ENCODE measurements around the gene CT55.
A peak's percentile ranks its signal among the peaks of the same experiment; 100 is the strongest.
"Not testable (repeated sequence)": the region's sequence is repeated elsewhere in the genome, so short reads cannot be mapped to it uniquely, and the experiment has no call there.

The CT55 gene, protein sequence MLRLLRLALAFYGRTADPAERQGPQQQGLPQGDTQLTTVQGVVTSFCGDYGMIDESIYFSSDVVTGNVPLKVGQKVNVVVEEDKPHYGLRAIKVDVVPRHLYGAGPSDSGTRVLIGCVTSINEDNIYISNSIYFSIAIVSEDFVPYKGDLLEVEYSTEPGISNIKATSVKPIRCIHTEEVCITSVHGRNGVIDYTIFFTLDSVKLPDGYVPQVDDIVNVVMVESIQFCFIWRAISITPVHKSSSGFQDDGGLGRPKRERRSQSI
- 0 reads per million in 3 donors for total RNA-seq

DNA sequence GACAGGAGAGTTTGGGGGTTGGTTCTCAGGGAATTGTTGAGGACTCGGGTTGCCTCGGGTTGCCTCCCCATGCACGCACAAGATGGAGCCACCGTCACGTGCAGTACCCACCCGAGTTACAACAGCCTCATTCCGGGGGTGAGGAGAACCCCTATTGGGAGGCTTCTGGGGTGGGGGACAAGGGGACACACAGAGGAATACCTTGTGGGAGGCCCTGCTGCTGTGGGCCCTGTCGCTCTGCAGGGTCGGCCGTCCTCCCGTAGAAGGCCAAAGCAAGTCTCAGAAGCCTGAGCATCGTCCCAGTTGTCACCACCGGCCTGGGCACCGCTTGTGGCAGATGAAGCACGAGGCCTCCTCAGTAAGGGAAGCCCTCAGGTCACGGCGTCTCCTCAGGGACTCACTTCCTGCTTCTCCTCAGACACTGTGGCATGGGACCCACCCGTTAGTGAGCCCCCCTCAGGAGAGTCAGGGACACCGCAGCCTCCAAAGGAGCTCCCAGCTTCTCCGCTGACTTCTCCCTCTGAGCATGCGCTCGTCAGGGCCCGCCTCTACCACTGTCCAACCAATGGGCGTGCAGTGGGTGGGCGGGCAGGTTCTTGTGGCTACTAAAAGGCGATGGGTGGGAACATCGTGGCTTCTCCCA is at the start of gene CT55:
TSS of gene CT55 (minus strand) at position 522 of the 643 bp plus-strand sequence. CDS start at position 295, 227 bp downstream.
- Histone ChIP-seq H3K4me1 (ENCODE audit: control insufficient read depth, insufficient read depth, low read length, poor library complexity, severe bottlenecking) (no peaks in the 10 kb centered on the region), H3K36me3 (ENCODE audit: control insufficient read depth, insufficient read depth, low read length) (no peaks in the 10 kb centered on the region), H3K27ac (ENCODE audit: insufficient read depth, low read length, poor library complexity, severe bottlenecking) (no peak within 1 kb of the TSS), H3K4me3 (ENCODE audit: insufficient read depth, low read depth, low read length, poor library complexity, severe bottlenecking) (no peak within 1 kb of the TSS), H3K9me3 (ENCODE audit: control insufficient read depth, low read length) (no peaks in the 10 kb centered on the region), H3K27me3 (replicated peaks; ENCODE audit: control insufficient read depth, insufficient read depth, low read length, poor library complexity, severe bottlenecking) (no peaks in the 10 kb centered on the region)
- DNase-seq: no peak

DNA sequence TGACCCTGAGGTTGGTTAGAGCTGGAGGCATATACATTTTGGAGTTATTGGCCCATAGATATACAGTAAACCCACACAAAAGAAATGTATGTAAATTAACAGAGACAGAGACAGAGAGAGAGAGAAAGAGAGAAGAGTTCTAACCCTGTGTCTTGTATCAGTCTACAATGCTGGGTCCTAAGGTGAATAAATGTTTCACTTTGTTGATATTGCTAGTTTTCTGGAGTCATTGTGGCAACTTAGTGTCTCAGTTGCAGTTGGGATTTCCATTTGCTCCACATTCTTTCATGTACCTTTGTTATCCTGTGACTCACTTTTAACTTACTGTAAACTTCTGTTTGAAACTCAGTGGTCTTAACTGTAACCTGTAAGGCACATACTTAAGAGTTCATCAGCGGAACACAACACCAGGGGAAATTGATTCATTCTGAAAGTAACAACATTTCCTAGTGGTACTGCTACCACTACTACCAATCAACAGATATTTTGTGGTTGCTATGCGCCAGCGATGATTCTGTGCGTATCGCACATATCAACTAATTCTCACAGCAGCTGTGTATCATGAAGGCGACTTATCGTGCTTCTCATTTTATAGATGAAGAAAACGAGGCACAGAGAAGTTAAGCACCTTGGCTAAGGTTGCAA is 42.1 kb upstream of the CT55 start:
- DNase-seq: no peak
- H3K9me3 ChIP-seq (ENCODE audit: control insufficient read depth, low read length): no peaks in the 10 kb centered on the region
- no peaks in the 10 kb centered on the region for H3K36me3 ChIP-seq (ENCODE audit: control insufficient read depth, insufficient read depth, low read length)
- no peak overlapping the region for H3K4me3 ChIP-seq (ENCODE audit: insufficient read depth, low read depth, low read length, poor library complexity, severe bottlenecking)
- H3K27me3 ChIP-seq (replicated peaks; ENCODE audit: control insufficient read depth, insufficient read depth, low read length, poor library complexity, severe bottlenecking): no peaks in the 10 kb centered on the region
- no peaks in the 10 kb centered on the region for H3K4me1 ChIP-seq (ENCODE audit: control insufficient read depth, insufficient read depth, low read length, poor library complexity, severe bottlenecking)
- no peak overlapping the region for H3K27ac ChIP-seq (ENCODE audit: insufficient read depth, low read length, poor library complexity, severe bottlenecking)

DNA sequence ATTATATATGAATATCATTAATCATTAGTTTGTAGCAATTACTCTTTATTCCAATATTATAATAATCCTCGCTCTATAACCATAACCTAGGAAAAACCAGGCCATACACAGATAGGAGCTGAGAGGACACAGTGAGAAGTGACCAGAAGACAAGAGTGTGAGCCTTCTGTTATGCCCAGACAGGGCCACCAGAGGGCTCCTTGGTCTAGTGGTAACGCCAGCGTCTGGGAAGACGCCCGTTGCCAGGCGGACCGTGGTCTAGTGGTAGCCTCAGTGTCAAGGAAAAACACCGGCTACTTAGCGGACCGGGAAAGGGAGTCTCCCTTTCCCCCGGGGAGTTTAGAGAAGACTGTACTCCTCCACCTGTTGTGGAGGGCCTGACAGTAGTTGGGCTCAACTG is 35.2 kb upstream of the CT55 start:
- DNase-seq: peak in 1 of 3 donors; percentile 0
- not testable (repeated sequence) for H3K36me3 ChIP-seq (ENCODE audit: control insufficient read depth, insufficient read depth, low read length); H3K4me3 ChIP-seq (ENCODE audit: insufficient read depth, low read depth, low read length, poor library complexity, severe bottlenecking); H3K27ac ChIP-seq (ENCODE audit: insufficient read depth, low read length, poor library complexity, severe bottlenecking); H3K27me3 ChIP-seq (replicated peaks; ENCODE audit: control insufficient read depth, insufficient read depth, low read length, poor library complexity, severe bottlenecking); H3K4me1 ChIP-seq (ENCODE audit: control insufficient read depth, insufficient read depth, low read length, poor library complexity, severe bottlenecking); H3K9me3 ChIP-seq (ENCODE audit: control insufficient read depth, low read length)

DNA sequence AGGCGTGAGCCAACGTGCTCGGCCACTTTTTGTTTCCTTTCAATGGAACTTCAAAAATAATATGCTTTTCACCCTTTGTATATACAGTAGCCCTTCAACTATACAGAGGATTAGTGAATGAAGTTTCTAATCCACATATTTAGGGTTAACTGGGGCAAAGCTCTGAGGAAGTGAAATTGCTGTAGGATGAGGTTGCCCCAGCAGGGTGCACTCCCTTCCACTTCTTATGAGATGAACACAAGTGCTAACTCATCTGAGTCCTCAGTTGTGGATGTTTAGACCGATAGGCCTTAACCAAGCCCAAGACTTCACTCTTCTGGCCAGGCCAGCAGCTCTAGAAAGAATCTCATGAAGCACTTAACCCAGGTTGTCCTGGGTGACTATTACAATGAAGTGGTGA is 29.1 kb upstream of the CT55 start:
- no peaks in the 10 kb centered on the region for H3K4me1 ChIP-seq (ENCODE audit: control insufficient read depth, insufficient read depth, low read length, poor library complexity, severe bottlenecking)
- no peak overlapping the region for H3K27ac ChIP-seq (ENCODE audit: insufficient read depth, low read length, poor library complexity, severe bottlenecking)
- H3K9me3 ChIP-seq (ENCODE audit: control insufficient read depth, low read length): no peaks in the 10 kb centered on the region
- no peaks in the 10 kb centered on the region for H3K27me3 ChIP-seq (replicated peaks; ENCODE audit: control insufficient read depth, insufficient read depth, low read length, poor library complexity, severe bottlenecking)
- H3K36me3 ChIP-seq (ENCODE audit: control insufficient read depth, insufficient read depth, low read length): no peaks in the 10 kb centered on the region
- DNase-seq: no peak
- no peak overlapping the region for H3K4me3 ChIP-seq (ENCODE audit: insufficient read depth, low read depth, low read length, poor library complexity, severe bottlenecking)

DNA sequence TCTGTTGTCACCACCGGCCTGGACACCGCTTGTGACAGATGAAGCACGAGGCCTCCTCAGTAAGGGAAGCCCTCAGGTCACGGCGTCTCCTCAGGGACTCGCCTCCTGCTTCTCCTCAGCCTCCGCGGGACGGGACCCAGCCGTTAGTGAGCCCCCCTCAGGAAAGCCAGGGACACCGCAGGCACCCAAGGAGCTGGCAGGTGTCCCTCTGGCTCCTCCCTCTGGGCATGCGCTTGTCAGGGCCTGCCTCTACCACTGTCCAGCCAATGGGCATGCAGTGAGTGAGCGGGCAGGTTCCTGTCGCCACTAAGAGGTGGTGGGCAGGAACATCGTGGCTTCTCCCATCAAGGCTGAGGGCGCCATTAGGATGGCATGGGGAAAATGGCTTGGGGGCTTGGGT is 23.5 kb upstream of the CT55 start:
- no peak for DNase-seq
- H3K27ac ChIP-seq (ENCODE audit: insufficient read depth, low read length, poor library complexity, severe bottlenecking): no peak overlapping the region

DNA sequence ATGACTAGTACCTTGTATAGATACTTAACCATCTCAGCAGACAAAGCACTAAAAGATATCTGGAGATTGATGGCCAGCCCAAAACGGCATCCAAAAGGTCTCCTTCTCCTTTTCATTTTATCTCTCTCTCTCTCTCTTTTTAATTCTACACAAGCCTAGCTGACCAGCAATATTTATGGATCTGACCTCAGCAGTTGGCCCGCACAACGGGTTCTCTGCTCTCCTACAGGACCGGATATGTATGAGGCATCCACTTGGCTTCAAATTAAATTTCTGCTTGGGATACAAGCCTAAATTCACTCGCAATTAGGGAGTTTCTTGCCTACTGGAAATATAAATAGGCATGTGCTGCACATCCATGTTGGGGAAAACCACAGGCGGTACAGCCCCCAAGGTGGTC is 22.5 kb upstream of the CT55 start:
- Histone ChIP-seq H3K9me3 (ENCODE audit: control insufficient read depth, low read length) (no peaks in the 10 kb centered on the region), H3K36me3 (ENCODE audit: control insufficient read depth, insufficient read depth, low read length) (no peaks in the 10 kb centered on the region), H3K27ac (ENCODE audit: insufficient read depth, low read length, poor library complexity, severe bottlenecking) (no peak overlapping the region), H3K27me3 (replicated peaks; ENCODE audit: control insufficient read depth, insufficient read depth, low read length, poor library complexity, severe bottlenecking) (no peaks in the 10 kb centered on the region), H3K4me3 (ENCODE audit: insufficient read depth, low read depth, low read length, poor library complexity, severe bottlenecking) (no peak overlapping the region), H3K4me1 (ENCODE audit: control insufficient read depth, insufficient read depth, low read length, poor library complexity, severe bottlenecking) (no peaks in the 10 kb centered on the region)
- no peak for DNase-seq

More for the DNA sequence above, 23.5 kb upstream of the CT55 start:
- Histone ChIP-seq H3K27me3 (replicated peaks; ENCODE audit: control insufficient read depth, insufficient read depth, low read length, poor library complexity, severe bottlenecking) (no peaks in the 10 kb centered on the region), H3K36me3 (ENCODE audit: control insufficient read depth, insufficient read depth, low read length) (no peaks in the 10 kb centered on the region), H3K9me3 (ENCODE audit: control insufficient read depth, low read length) (no peaks in the 10 kb centered on the region), H3K4me3 (ENCODE audit: insufficient read depth, low read depth, low read length, poor library complexity, severe bottlenecking) (no peak overlapping the region), H3K4me1 (ENCODE audit: control insufficient read depth, insufficient read depth, low read length, poor library complexity, severe bottlenecking) (no peaks in the 10 kb centered on the region)

DNA sequence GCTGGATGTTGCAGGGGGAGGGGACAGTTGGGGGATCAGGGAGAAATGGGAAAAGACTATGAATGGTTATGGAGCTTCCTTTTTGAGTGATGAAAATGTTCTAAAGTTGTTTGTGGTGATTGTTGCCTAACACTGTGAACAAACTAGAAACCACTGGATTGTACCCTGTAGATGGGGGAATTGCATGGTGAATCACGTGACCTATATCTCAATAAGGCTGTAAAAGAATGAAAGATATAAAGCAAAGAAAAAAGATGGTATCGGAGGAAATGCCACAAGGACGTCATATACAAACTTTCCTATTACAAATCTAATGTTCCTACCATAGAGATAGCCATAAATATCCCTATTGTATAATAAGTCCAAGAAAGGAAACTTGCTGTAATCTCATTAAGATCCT is 20.6 kb upstream of the CT55 start:
- Histone ChIP-seq H3K36me3 (ENCODE audit: control insufficient read depth, insufficient read depth, low read length) (no peaks in the 10 kb centered on the region), H3K4me3 (ENCODE audit: insufficient read depth, low read depth, low read length, poor library complexity, severe bottlenecking) (no peak overlapping the region), H3K27ac (ENCODE audit: insufficient read depth, low read length, poor library complexity, severe bottlenecking) (no peak overlapping the region), H3K9me3 (ENCODE audit: control insufficient read depth, low read length) (no peaks in the 10 kb centered on the region), H3K27me3 (replicated peaks; ENCODE audit: control insufficient read depth, insufficient read depth, low read length, poor library complexity, severe bottlenecking) (no peaks in the 10 kb centered on the region), H3K4me1 (ENCODE audit: control insufficient read depth, insufficient read depth, low read length, poor library complexity, severe bottlenecking) (no peaks in the 10 kb centered on the region)
- no peak for DNase-seq

DNA sequence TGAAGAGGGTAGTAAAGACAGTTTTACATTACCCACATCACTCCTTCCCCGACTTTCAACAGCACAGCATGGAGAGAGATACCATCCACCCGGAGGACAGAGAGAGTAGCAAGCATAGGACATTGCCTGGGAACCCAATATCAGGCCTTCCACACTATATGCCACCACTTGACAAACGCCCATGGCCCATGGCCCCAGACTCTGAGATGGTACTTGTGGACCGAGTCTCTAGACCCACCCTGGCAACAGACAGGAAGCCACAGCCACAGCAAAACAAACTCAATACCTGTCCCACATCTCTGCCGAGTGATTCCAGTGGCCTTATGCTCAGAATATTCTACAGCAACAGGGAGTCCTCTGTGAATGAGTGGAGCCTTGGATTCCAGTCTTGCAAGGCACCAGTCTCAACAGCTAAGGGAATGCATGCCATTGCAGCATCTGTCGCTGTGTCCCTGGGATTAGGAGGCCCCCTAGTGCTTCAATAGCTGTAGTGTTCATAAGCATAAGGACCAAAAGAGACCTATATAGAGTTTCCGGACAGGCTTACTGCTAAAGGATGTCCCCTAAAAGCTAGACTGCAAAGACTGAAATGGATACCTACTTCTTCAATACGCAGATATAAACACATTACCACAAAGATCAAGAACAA is 14.7 kb upstream of the CT55 start:
- H3K27me3 ChIP-seq (replicated peaks; ENCODE audit: control insufficient read depth, insufficient read depth, low read length, poor library complexity, severe bottlenecking): no peaks in the 10 kb centered on the region
- no peaks in the 10 kb centered on the region for H3K9me3 ChIP-seq (ENCODE audit: control insufficient read depth, low read length)
- peak in 1 of 3 donors; percentile 0 for DNase-seq

DNA sequence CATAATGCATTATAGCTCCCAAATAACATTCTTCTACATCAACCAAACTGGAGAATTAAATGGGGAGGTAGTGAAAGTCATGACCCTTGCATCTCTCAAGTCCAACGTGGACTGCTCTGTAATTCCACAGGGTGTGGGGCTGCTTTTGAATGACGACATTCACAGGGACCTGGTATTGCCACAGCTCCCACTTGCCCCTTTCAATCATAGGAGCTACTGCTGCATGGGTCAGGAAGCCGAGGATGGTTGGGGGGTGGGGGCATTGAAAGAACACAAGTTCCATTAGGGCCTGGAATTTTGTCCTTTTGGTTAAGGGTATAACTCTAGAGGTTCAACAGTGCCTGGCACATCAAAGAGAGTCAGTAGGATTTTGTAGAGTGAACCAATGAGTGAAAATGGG is 7.4 kb upstream of the CT55 start:
- no peaks in the 10 kb centered on the region for H3K4me1 ChIP-seq (ENCODE audit: control insufficient read depth, insufficient read depth, low read length, poor library complexity, severe bottlenecking)
- no peaks in the 10 kb centered on the region for H3K27me3 ChIP-seq (replicated peaks; ENCODE audit: control insufficient read depth, insufficient read depth, low read length, poor library complexity, severe bottlenecking)
- no peaks in the 10 kb centered on the region for H3K9me3 ChIP-seq (ENCODE audit: control insufficient read depth, low read length)
- no peak overlapping the region for H3K4me3 ChIP-seq (ENCODE audit: insufficient read depth, low read depth, low read length, poor library complexity, severe bottlenecking)
- H3K36me3 ChIP-seq (ENCODE audit: control insufficient read depth, insufficient read depth, low read length): no peaks in the 10 kb centered on the region
- no peak for DNase-seq
- no peak overlapping the region for H3K27ac ChIP-seq (ENCODE audit: insufficient read depth, low read length, poor library complexity, severe bottlenecking)

More for the DNA sequence above, 14.7 kb upstream of the CT55 start:
- Histone ChIP-seq H3K36me3 (ENCODE audit: control insufficient read depth, insufficient read depth, low read length) (no peaks in the 10 kb centered on the region), H3K4me1 (ENCODE audit: control insufficient read depth, insufficient read depth, low read length, poor library complexity, severe bottlenecking) (no peaks in the 10 kb centered on the region), H3K27ac (ENCODE audit: insufficient read depth, low read length, poor library complexity, severe bottlenecking) (no peak overlapping the region), H3K4me3 (ENCODE audit: insufficient read depth, low read depth, low read length, poor library complexity, severe bottlenecking) (no peak overlapping the region)

DNA sequence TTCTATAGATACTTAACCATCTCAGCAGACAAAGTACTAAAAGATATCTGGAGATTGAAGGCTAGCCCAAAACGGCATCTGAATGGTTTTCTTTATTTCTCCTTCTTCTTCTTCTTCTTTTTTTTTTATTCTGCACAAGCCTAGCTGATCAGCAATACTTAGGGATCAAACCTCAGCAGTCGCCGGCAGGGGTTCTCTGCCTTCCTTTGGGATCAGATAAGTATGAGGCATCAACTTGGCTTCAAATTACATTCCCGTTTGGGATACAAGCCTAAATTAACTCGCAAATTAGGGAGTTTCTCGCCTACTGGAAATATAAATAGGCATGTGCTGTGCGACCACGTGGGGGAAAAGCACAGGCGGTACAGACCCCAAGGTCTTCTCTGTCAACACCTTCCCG is 730 bp downstream of the CT55 start:
- Histone ChIP-seq H3K27ac (ENCODE audit: insufficient read depth, low read length, poor library complexity, severe bottlenecking) (no peak overlapping the region), H3K4me1 (ENCODE audit: control insufficient read depth, insufficient read depth, low read length, poor library complexity, severe bottlenecking) (no peaks in the 10 kb centered on the region), H3K36me3 (ENCODE audit: control insufficient read depth, insufficient read depth, low read length) (no peaks in the 10 kb centered on the region), H3K4me3 (ENCODE audit: insufficient read depth, low read depth, low read length, poor library complexity, severe bottlenecking) (no peak overlapping the region), H3K27me3 (replicated peaks; ENCODE audit: control insufficient read depth, insufficient read depth, low read length, poor library complexity, severe bottlenecking) (no peaks in the 10 kb centered on the region), H3K9me3 (ENCODE audit: control insufficient read depth, low read length) (no peaks in the 10 kb centered on the region)
- DNase-seq: no peak

Data from effector memory CD4-positive, alpha-beta T cell (primary cell).